Panc1 (cell line): ENCODE results near the gene LPIN1. TPM values are rescaled to one million over a fixed set of nuclear protein-coding genes. Genes with fewer than 3 reads are reported as not detected.

Experiments
- ATAC-seq: fragments of 200-7000 bp; cut with Tn5 transposase; 2 replicates; pipeline ENCODE4 v1.9.1; 2020; ENCODE audit warnings: mild to moderate bottlenecking, moderate library complexity
- BruUV-seq: library from RNA; stranded (reverse); fragments of 400-500 nt; replicated peaks from 2 replicates; lab custom pipeline; 2021; lab: Mats Ljungman, UMichigan
- CTCF ChIA-PET: fragments of 300-600 bp; sonication (Branson Sonifier 250); formaldehyde crosslinking; loops from one replicate; lab custom pipeline; 2022; ENCODE audit warnings: antibody characterized with exemption; lab: Charles Lee
- POLR2A ChIA-PET: fragments of 300-600 bp; sonication (Branson Sonifier 250); formaldehyde crosslinking; loops from one replicate; lab custom pipeline; 2022; ENCODE audit warnings: antibody characterized with exemption; lab: Charles Lee
- DNase-seq: peaks from one replicate; pipeline ENCODE4 v3.0.0-alpha.2; 2010; ENCODE audit warnings: low read depth, low spot score
- H3K27ac ChIP-seq: 2 replicates; pipeline ENCODE4 v1.5.1; 2011; ENCODE audit warnings: mild to moderate bottlenecking, low read length, inconsistent platforms
- H3K27me3 ChIP-seq: fragments of 200-500 bp; sonication (Bioruptor generic); 2 replicates; pipeline ENCODE4 v1.6.0; 2014; ENCODE audit warnings: low read length, inconsistent platforms; ENCODE audit not compliant: control insufficient read depth, insufficient read depth
- H3K36me3 ChIP-seq: fragments of 200-500 bp; sonication (Bioruptor generic); 2 replicates; pipeline ENCODE4 v1.5.1; 2014; ENCODE audit warnings: inconsistent platforms, mild to moderate bottlenecking, low read length, moderate library complexity; ENCODE audit not compliant: control insufficient read depth, insufficient read depth
- H3K4me1 ChIP-seq: 2 replicates; pipeline ENCODE4 v1.5.1; 2011; ENCODE audit warnings: inconsistent platforms, mild to moderate bottlenecking, low read length, moderate library complexity; ENCODE audit not compliant: control insufficient read depth, insufficient read depth
- H3K4me3 ChIP-seq, 2 experiments: 2 replicates each; pipeline ENCODE4 v1.5.1; 2011 to 2012; ENCODE audit warnings: low read depth in 2 of 2, low read length in 2 of 2, mild to moderate bottlenecking in 2 of 2, inconsistent platforms in 1 of 2, moderate library complexity in 1 of 2
- H3K9me3 ChIP-seq: fragments of 200-500 bp; sonication (Bioruptor generic); 2 replicates; pipeline ENCODE4 v1.5.1; 2014; ENCODE audit warnings: low read depth, mild to moderate bottlenecking, inconsistent platforms, low read length, moderate library complexity; ENCODE audit not compliant: control insufficient read depth, insufficient read depth
- POLR2AphosphoS5 ChIP-seq: IDR thresholded peaks from 2 replicates; pipeline ENCODE4 v1.6.1; 2012; ENCODE audit warnings: mild to moderate bottlenecking, low read depth, low read length, moderate library complexity
- SIN3A ChIP-seq: IDR thresholded peaks from 2 replicates; pipeline ENCODE4 v1.6.1; 2012; ENCODE audit warnings: low read depth, mild to moderate bottlenecking, low read length, moderate library complexity, borderline replicate concordance; ENCODE audit not compliant: insufficient read depth
- TCF7L2 ChIP-seq: IDR thresholded peaks from 2 replicates; pipeline ENCODE4 v1.6.1; 2011; ENCODE audit warnings: mild to moderate bottlenecking, low read depth, low read length, inconsistent platforms
- in situ Hi-C: cut with HindIII; loops from 2 replicates; pipeline ENCODE4 v1.10.0; 2016; ENCODE audit warnings: low sequenced_read_pairs, low pct_unique_long_range_greater_than_20kb
- intact Hi-C: fragments of 100-400 bp; cut with micrococcal nuclease; formaldehyde crosslinking; loops from one replicate; pipeline ENCODE4 v1.10.0; 2022; ENCODE audit not compliant: unreplicated experiment
- total RNA-seq: library from RNA; stranded (reverse); gene quantifications from one replicate; pipeline ENCODE4 v1.2.1, GENCODE V29; 2021; ENCODE audit not compliant: unreplicated experiment
- TF ChIP-seq, protein P1 (sequence below): fragments of 450-650 bp; IDR thresholded peaks from 2 replicates; pipeline ENCODE4 v1.5.1; 2017; ENCODE audit warnings: mild to moderate bottlenecking
- TF ChIP-seq, protein P2 (sequence below), 2 experiments: IDR thresholded peaks; 2 replicates each; pipeline ENCODE4 v1.6.1; 2011 to 2012; ENCODE audit warnings: low read depth in 2 of 2, control low read depth in 1 of 2, low read length in 1 of 2, mild to moderate bottlenecking in 1 of 2, moderate library complexity in 1 of 2; ENCODE audit not compliant: insufficient read depth in 1 of 2

The LPIN1 gene
- total RNA-seq, 1 experiment from 2014 or later, result 51.8 TPM

DNA sequence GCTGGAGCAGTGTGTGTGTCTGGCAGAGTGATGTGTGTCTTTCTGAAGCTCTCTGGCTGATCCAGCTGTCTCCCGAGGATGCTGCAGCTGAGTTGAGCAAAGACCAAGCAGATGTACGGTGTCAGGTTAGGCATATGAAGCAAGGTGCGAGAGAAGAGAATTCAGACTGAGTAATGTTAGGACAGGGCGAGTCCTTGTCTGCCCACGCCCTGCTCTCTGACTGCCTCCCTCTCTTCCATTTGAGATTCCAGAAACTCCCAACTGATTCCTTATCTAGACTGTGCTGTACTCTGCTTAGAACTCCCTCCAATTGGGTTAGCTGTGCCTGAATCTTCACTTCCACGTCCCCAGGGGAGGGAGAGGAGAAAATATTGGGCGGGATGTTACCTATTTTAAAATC, 25.7 kb upstream of the LPIN1 start:
- Histone ChIP-seq H3K27ac (no peak overlapping the region), H3K36me3 (no peaks in the 10 kb centered on the region), H3K27me3 (no peaks in the 10 kb centered on the region), H3K9me3 (no peaks in the 10 kb centered on the region), H3K4me1 (no peaks in the 10 kb centered on the region), H3K4me3 (no peak overlapping the region)
- in situ Hi-C loops, result no loop called here
- ChIA-PET POLR2A (interaction anchor here (0.6 kb wide), 1 partner anchor 28 kb away, joined by 12 read pairs; no protein-coding TSS in a partner anchor), CTCF (no interaction called here)
- ATAC-seq, result no peak
- TF ChIP-seq POLR2AphosphoS5 (no peak), SIN3A (no peak), TCF7L2 (no peak)
- TF ChIP-seq, protein P1, sequence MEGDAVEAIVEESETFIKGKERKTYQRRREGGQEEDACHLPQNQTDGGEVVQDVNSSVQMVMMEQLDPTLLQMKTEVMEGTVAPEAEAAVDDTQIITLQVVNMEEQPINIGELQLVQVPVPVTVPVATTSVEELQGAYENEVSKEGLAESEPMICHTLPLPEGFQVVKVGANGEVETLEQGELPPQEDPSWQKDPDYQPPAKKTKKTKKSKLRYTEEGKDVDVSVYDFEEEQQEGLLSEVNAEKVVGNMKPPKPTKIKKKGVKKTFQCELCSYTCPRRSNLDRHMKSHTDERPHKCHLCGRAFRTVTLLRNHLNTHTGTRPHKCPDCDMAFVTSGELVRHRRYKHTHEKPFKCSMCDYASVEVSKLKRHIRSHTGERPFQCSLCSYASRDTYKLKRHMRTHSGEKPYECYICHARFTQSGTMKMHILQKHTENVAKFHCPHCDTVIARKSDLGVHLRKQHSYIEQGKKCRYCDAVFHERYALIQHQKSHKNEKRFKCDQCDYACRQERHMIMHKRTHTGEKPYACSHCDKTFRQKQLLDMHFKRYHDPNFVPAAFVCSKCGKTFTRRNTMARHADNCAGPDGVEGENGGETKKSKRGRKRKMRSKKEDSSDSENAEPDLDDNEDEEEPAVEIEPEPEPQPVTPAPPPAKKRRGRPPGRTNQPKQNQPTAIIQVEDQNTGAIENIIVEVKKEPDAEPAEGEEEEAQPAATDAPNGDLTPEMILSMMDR, result no peak
- TF ChIP-seq, protein P2, sequence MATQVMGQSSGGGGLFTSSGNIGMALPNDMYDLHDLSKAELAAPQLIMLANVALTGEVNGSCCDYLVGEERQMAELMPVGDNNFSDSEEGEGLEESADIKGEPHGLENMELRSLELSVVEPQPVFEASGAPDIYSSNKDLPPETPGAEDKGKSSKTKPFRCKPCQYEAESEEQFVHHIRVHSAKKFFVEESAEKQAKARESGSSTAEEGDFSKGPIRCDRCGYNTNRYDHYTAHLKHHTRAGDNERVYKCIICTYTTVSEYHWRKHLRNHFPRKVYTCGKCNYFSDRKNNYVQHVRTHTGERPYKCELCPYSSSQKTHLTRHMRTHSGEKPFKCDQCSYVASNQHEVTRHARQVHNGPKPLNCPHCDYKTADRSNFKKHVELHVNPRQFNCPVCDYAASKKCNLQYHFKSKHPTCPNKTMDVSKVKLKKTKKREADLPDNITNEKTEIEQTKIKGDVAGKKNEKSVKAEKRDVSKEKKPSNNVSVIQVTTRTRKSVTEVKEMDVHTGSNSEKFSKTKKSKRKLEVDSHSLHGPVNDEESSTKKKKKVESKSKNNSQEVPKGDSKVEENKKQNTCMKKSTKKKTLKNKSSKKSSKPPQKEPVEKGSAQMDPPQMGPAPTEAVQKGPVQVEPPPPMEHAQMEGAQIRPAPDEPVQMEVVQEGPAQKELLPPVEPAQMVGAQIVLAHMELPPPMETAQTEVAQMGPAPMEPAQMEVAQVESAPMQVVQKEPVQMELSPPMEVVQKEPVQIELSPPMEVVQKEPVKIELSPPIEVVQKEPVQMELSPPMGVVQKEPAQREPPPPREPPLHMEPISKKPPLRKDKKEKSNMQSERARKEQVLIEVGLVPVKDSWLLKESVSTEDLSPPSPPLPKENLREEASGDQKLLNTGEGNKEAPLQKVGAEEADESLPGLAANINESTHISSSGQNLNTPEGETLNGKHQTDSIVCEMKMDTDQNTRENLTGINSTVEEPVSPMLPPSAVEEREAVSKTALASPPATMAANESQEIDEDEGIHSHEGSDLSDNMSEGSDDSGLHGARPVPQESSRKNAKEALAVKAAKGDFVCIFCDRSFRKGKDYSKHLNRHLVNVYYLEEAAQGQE (IDR thresholded peaks at IDR 0.05; ENCODE audit: insufficient read depth in 1 of 2, low read depth in 2 of 2, low read length in 1 of 2), result no peak
- intact Hi-C loops, result no loop called here
- no peak for DNase-seq
- BruUV-seq, result no TSS peak

DNA sequence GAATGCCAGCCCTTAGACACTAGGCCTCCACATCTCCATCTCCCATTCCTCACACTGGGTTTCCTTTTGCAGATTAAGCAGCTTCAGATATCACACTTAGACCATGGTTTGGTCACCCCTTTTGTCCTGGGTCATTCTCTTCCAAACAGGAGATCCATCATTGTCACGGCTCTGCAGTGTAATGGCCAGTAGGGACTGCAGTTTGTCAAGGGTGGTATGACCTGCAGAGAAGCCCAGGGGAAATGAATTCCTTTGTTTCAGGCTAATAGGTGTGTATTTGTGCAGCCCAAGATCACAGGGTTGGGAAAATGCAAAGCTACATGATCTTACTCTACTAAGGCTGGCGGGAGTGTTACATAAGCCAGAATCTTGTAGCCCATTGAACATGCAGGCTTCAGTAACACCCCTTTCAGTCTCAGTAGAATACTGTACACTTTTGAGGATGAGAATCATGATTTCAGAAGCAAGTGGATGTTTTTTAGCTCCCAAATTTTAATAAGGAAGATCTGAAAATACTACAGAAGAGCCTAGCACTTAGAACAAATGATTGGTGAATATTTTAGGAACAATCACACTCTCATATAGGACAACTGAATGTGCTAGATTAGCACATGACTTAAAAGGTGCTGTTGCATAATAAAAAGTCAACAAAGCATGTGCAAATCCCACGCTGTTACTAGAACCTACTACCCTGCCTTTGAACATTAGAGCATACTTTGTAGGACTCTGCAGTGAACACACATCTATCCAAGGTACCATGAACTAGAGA, 24.0 kb upstream of the LPIN1 start:
- TF ChIP-seq, protein P1, result no peak
- TF ChIP-seq TCF7L2 (no peak), SIN3A (no peak), POLR2AphosphoS5 (no peak)
- TF ChIP-seq, protein P2 (IDR thresholded peaks at IDR 0.05; ENCODE audit: insufficient read depth in 1 of 2, low read depth in 2 of 2, low read length in 1 of 2), result no peak
- no peaks in the 10 kb centered on the region for H3K27me3 ChIP-seq
- intact Hi-C loops (no loop called here), in situ Hi-C loops (no loop called here)
- CTCF ChIA-PET, result interaction anchor here (0.6 kb wide), 1 partner anchor 83 kb away, joined by 3 read pairs; no protein-coding TSS in a partner anchor
- DNase-seq (no peak), ATAC-seq (no peak)
- no TSS peak for BruUV-seq
- no peaks in the 10 kb centered on the region for H3K4me1 ChIP-seq
- no peak overlapping the region for H3K27ac ChIP-seq
- POLR2A ChIA-PET, result interaction anchor here (0.7 kb wide), 1 partner anchor 22 kb away, joined by 4 read pairs; no protein-coding TSS in a partner anchor
- no peak overlapping the region for H3K4me3 ChIP-seq
- no peaks in the 10 kb centered on the region for H3K9me3 ChIP-seq
- no peaks in the 10 kb centered on the region for H3K36me3 ChIP-seq
